B cell (primary cell): ENCODE measurements around the gene PTX4. TPM values are rescaled to one million over a fixed set of nuclear protein-coding genes. Genes with fewer than 3 reads are reported as not detected.

ENCODE experiments used
- ATAC-seq: fragments of 200-7000 bp; cut with Tn5 transposase; one replicate; pipeline ENCODE4 v1.10.0; 2021; ENCODE audit warnings: low read depth, mild to moderate bottlenecking, moderate number of reproducible peaks, moderate library complexity
- CTCF ChIA-PET: fragments of 350-600 bp; sonication (Branson Sonifier 250); formaldehyde crosslinking; loops from one replicate; lab custom pipeline; 2021; ENCODE audit warnings: antibody characterized with exemption, inconsistent platforms; lab: Charles Lee
- POLR2A ChIA-PET: fragments of 350-600 bp; sonication (Branson Sonifier 250); formaldehyde crosslinking; loops from one replicate; lab custom pipeline; 2021; ENCODE audit warnings: antibody characterized with exemption; lab: Charles Lee
- DNase-seq: peaks from one replicate; pipeline ENCODE4 v3.0.0; 2013
- H2AFZ ChIP-seq: 2 replicates; pipeline ENCODE4 v1.6.1; 2012; ENCODE audit warnings: mild to moderate bottlenecking, low read depth, low read length; ENCODE audit not compliant: insufficient read depth, poor library complexity, severe bottlenecking
- H3K27ac ChIP-seq, 2 donors: 1 replicate in 1 of 2; 2 replicates in 1 of 2; pipeline ENCODE4 v1.5.1; 2012 to 2013; ENCODE audit warnings: low read length in 2 of 2, mild to moderate bottlenecking in 2 of 2, moderate library complexity in 1 of 2
- H3K27me3 ChIP-seq, 4 experiments: fragments of 200-600 bp in 1 of 4; sonication (generic) in 1 of 4; replicated peaks in 1 of 4; 1 replicate in 2 of 4; 2 replicates in 2 of 4; pipeline versions ENCODE4 v1.6.1 to v1.7.0; 2013 to 2016; ENCODE audit warnings: low read length in 3 of 4, mild to moderate bottlenecking in 2 of 4, mixed read lengths in 1 of 4, moderate library complexity in 1 of 4; ENCODE audit not compliant: insufficient read depth in 4 of 4, control insufficient read depth in 3 of 4; ENCODE audit errors: control extremely low read depth in 1 of 4
- H3K36me3 ChIP-seq, 2 experiments: replicated peaks in 1 of 2; 1 replicate in 1 of 2; 2 replicates in 1 of 2; pipeline versions ENCODE4 v1.6.1 to v1.7.1; 2013; ENCODE audit warnings: low read length in 1 of 2; ENCODE audit not compliant: insufficient read depth in 2 of 2, control insufficient read depth in 1 of 2; ENCODE audit errors: control extremely low read depth in 1 of 2, extremely low read depth in 1 of 2
- H3K4me1 ChIP-seq, 2 donors: fragments of 200-600 bp in 1 of 2; sonication (generic) in 1 of 2; 1 replicate in 1 of 2; 2 replicates in 1 of 2; pipeline versions ENCODE4 v1.5.1 to v1.6.1; 2013 to 2017; ENCODE audit warnings: low read length in 2 of 2; ENCODE audit not compliant: control insufficient read depth in 2 of 2, insufficient read depth in 2 of 2
- H3K4me2 ChIP-seq: replicated peaks from 2 replicates; pipeline ENCODE3; 2012; ENCODE audit warnings: mild to moderate bottlenecking, low read depth, low read length; ENCODE audit not compliant: poor library complexity, severe bottlenecking
- H3K4me3 ChIP-seq, 5 experiments: fragments of 200-600 bp in 1 of 5; sonication (generic) in 1 of 5; 1 replicate in 3 of 5; 2 replicates in 2 of 5; pipeline versions ENCODE4 v1.5.1 to v1.7.0; 2011 to 2016; ENCODE audit warnings: low read length in 4 of 5, mild to moderate bottlenecking in 4 of 5, low read depth in 2 of 5, control low read depth in 1 of 5, moderate library complexity in 1 of 5; ENCODE audit not compliant: insufficient read depth in 1 of 5; ENCODE audit errors: control extremely low read depth in 1 of 5, extremely low read depth in 1 of 5
- H3K79me2 ChIP-seq: fragments of 200-600 bp; sonication (generic); one replicate; pipeline ENCODE4 v1.6.0; 2016; ENCODE audit warnings: low read length; ENCODE audit not compliant: control insufficient read depth, insufficient read depth
- H3K9ac ChIP-seq: fragments of 200-600 bp; sonication (generic); 2 replicates; pipeline ENCODE4 v1.6.1; 2017; ENCODE audit warnings: mild to moderate bottlenecking, low read length, moderate library complexity
- H3K9me3 ChIP-seq, 3 donors: one replicate each; pipeline versions ENCODE4 v1.6.1 to v1.7.1; 2013; ENCODE audit warnings: low read length in 2 of 3; ENCODE audit not compliant: control insufficient read depth in 2 of 3, insufficient read depth in 1 of 3; ENCODE audit errors: control extremely low read depth in 1 of 3
- H4K20me1 ChIP-seq: 2 replicates; pipeline ENCODE4 v1.6.0; 2012; ENCODE audit warnings: mild to moderate bottlenecking, low read length; ENCODE audit not compliant: insufficient read depth, control insufficient read depth, poor library complexity, severe bottlenecking
- H3K27ac Mint-ChIP-seq: one replicate; pipeline ENCODE4 v1.8.0; 2021; ENCODE audit warnings: mixed read lengths
- H3K27me3 Mint-ChIP-seq: one replicate; pipeline ENCODE4 v1.8.0; 2021; ENCODE audit warnings: mixed read lengths
- H3K4me1 Mint-ChIP-seq: one replicate; pipeline ENCODE4 v1.8.0; 2021; ENCODE audit warnings: mixed read lengths
- H3K4me3 Mint-ChIP-seq: one replicate; pipeline ENCODE4 v1.8.0; 2021; ENCODE audit warnings: mixed read lengths
- H3K9me3 Mint-ChIP-seq: one replicate; pipeline ENCODE4 v1.8.0; 2022; ENCODE audit warnings: mixed read lengths; ENCODE audit not compliant: insufficient read depth
- EZH2 ChIP-seq: IDR thresholded peaks from 2 replicates; pipeline ENCODE4 v1.6.1; 2012; ENCODE audit warnings: borderline replicate concordance, low read depth, mild to moderate bottlenecking, moderate library complexity, low read length; ENCODE audit not compliant: insufficient read depth, poor library complexity, severe bottlenecking
- WGBS: methylation state at CpG from one replicate; pipeline ENCODE4 v1.1.5; 2013; ENCODE audit warnings: missing lambda C conversion rate; ENCODE audit not compliant: insufficient coverage; 5-methylcytosine and 5-hydroxymethylcytosine counted together
- intact Hi-C: fragments of 100-400 bp; cut with micrococcal nuclease; formaldehyde crosslinking; loops from one replicate; pipeline ENCODE4 v1.10.0; 2022
- polyA plus RNA-seq: library from polyadenylated mRNA; depleted of rRNA; stranded (reverse); fragments of >200 nt; gene quantifications from 2 replicates; pipeline ENCODE4 v1.2.3, GENCODE V29; 2012
- total RNA-seq, 2 donors: library from RNA; stranded (reverse); fragments of 120-200 nt in 1 of 2; gene quantifications; 1 replicate in 1 of 2; 2 replicates in 1 of 2; pipeline versions ENCODE4 v1.2.3 to v1.2.4, GENCODE V29; 2013 to 2022
- TF ChIP-seq, protein P1 (sequence below): fragments of 200-600 bp; IDR thresholded peaks from one replicate; pipeline ENCODE4 v1.8.0; 2022; ENCODE audit warnings: antibody characterized with exemption, mild to moderate bottlenecking

Gene PTX4
- total and polyA plus RNA-seq, 2 donors (not counting 1 experiment from before 2014, with no cell fraction given): 0.33 TPM; not detected in 1

DNA sequence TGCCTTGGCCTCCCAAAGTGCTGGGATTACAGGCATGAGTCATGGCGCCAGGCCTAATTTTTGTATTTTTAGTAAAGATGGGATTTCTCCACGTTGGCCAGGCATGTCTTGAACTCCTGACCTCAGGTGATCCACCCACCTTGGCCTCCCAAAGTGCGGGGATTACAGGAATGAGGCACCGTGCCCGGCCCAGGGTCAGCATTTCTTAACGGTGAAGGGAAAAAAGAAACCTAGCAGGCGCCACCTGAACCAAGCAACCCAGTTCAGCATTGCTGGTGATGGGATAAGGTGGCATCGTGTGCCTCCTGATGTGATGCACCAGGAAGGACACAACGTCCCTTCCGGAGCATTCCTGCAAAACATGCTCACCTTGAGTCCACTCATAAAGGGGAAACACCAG is 11.7 kb downstream of the PTX4 start:
- H3K4me1 Mint-ChIP-seq: peaks cover 49% of the 10 kb centered on the region

DNA sequence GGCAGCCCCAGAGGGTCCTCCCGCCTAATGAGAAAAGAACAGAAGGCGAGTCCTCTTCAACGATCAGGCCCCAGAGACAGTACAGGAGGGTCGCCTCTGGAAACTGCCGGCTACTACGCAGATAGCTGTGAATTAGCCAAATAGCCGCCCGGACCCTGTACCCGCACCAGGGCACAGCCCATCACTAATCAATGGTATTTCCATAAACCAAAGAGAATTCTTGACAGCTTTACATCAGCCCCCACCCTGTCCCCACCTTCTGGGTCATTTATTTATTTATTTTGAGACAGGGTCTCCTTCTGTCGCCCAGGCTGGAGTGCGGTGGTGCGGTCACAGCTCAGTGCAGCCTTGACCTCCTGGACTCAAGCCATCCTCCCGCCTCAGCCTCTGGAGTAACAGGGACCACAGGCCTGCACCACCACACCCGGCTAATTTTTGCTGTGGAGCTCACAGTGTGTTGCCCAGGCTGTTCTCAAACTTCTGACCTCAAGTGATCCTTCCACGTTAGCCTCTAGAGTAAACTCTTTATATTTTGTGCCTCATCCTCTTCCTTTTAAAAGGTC is 13.1 kb downstream of the PTX4 start:
- peak overlapping the region; percentile 97 for H3K4me2 ChIP-seq
- intact Hi-C loops: loop anchor here (1.0 to 2.0 kb wide), 4 partner anchors 17 to 231 kb away; partner anchors contain the start of genes MAPK8IP3, TELO2 and UNKL
- ATAC-seq (no peak), DNase-seq (no peak)
- Mint-ChIP-seq H3K4me3 (peak overlapping the region; percentile 88), H3K9me3 (no peaks in the 10 kb centered on the region), H3K4me1 (peaks cover 51% of the 10 kb centered on the region), H3K27ac (peak overlapping the region; percentile 93), H3K27me3 (no peaks in the 10 kb centered on the region)
- TF ChIP-seq EZH2: no peak
- TF ChIP-seq, protein P1, sequence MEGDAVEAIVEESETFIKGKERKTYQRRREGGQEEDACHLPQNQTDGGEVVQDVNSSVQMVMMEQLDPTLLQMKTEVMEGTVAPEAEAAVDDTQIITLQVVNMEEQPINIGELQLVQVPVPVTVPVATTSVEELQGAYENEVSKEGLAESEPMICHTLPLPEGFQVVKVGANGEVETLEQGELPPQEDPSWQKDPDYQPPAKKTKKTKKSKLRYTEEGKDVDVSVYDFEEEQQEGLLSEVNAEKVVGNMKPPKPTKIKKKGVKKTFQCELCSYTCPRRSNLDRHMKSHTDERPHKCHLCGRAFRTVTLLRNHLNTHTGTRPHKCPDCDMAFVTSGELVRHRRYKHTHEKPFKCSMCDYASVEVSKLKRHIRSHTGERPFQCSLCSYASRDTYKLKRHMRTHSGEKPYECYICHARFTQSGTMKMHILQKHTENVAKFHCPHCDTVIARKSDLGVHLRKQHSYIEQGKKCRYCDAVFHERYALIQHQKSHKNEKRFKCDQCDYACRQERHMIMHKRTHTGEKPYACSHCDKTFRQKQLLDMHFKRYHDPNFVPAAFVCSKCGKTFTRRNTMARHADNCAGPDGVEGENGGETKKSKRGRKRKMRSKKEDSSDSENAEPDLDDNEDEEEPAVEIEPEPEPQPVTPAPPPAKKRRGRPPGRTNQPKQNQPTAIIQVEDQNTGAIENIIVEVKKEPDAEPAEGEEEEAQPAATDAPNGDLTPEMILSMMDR: no peak
- peak overlapping the region; percentile 90 for H2AFZ ChIP-seq
- H3K4me3 ChIP-seq: peak overlapping the region; percentile 55 to 80 (median 70)
- CTCF ChIA-PET: interaction anchor here (0.7 kb wide), 1 partner anchor 16 kb away, joined by 4 read pairs; no protein-coding TSS in a partner anchor
- 59% methylated on average over 14 of the region's 15 CpGs for WGBS
- H3K36me3 ChIP-seq: no peaks in the 10 kb centered on the region
- H3K9ac ChIP-seq: peak overlapping the region; percentile 82
- POLR2A ChIA-PET: interaction anchor here (1.0 kb wide), 1 partner anchor 17 kb away, joined by 5 read pairs; the partner anchor contains the start of gene TELO2
- peaks cover 0 to 13% (median 0%) of the 10 kb centered on the region in 3 donors for H3K9me3 ChIP-seq
- H3K79me2 ChIP-seq: peaks cover 70% of the 10 kb centered on the region
- peak overlapping the region; percentile 88 to 96 for H3K27ac ChIP-seq
- no peaks in the 10 kb centered on the region for H3K27me3 ChIP-seq
- H4K20me1 ChIP-seq: peaks cover 19% of the 10 kb centered on the region
- H3K4me1 ChIP-seq: peaks cover 45 to 62% of the 10 kb centered on the region in 2 donors

More for the DNA sequence above, 11.7 kb downstream of the PTX4 start:
- Histone ChIP-seq H4K20me1 (peaks cover 9% of the 10 kb centered on the region), H3K4me2 (no peak overlapping the region), H3K27me3 (no peaks in the 10 kb centered on the region), H3K36me3 (no peaks in the 10 kb centered on the region), H3K79me2 (peaks cover 56% of the 10 kb centered on the region), H3K9ac (no peak overlapping the region), H2AFZ (no peak overlapping the region), H3K27ac (no peak overlapping the region), H3K9me3 (peaks cover 0 to 27% (median 0%) of the 10 kb centered on the region in 3 donors), H3K4me3 (no peak overlapping the region), H3K4me1 (peaks cover 46 to 62% of the 10 kb centered on the region in 2 donors)
- Mint-ChIP-seq H3K27me3 (no peaks in the 10 kb centered on the region), H3K27ac (no peak overlapping the region), H3K4me3 (no peak overlapping the region), H3K9me3 (no peaks in the 10 kb centered on the region)
- no peak for DNase-seq
- CTCF ChIA-PET: no interaction called here
- 98% methylated on average over 9 of the region's 10 CpGs for WGBS
- ATAC-seq: no peak
- TF ChIP-seq, protein P1: no peak
- no peak for TF ChIP-seq EZH2
- intact Hi-C loops: no loop called here
- POLR2A ChIA-PET: no interaction called here
